ENCODE measurements around the gene NEUROG1.

Gene NEUROG1

GRCh38 chr5:135561266-135561665, 25.5 kb upstream of the NEUROG1 start:
- no peak for DNase-seq

- peak; percentile 81 for DNase-seq
Measured at GRCh38 chr5:135560858-135561257, 25.1 kb upstream of the NEUROG1 start.

- DNase-seq, result no peak
Measured at GRCh38 chr5:135559354-135559753, 23.6 kb upstream of the NEUROG1 start.

GRCh38 chr5:135557076-135557838, 21.5 kb upstream of the NEUROG1 start:
- DNase-seq, result no peak

GRCh38 chr5:135556620-135557019, 20.9 kb upstream of the NEUROG1 start:
- no peak for DNase-seq

- DNase-seq, result no peak
Measured at GRCh38 chr5:135555530-135555929, 19.8 kb upstream of the NEUROG1 start.

- no peak for DNase-seq
Measured at GRCh38 chr5:135553688-135554462, 18.1 kb upstream of the NEUROG1 start.

- peak; percentile 75 for DNase-seq
Measured at GRCh38 chr5:135551593-135552447, 16.1 kb upstream of the NEUROG1 start.

GRCh38 chr5:135549413-135549812, 13.6 kb upstream of the NEUROG1 start:
- DNase-seq, result no peak

- DNase-seq, result no peak
Measured at GRCh38 chr5:135547590-135548254, 12.0 kb upstream of the NEUROG1 start.

GRCh38 chr5:135546912-135547311, 11.1 kb upstream of the NEUROG1 start:
- no peak for DNase-seq

GRCh38 chr5:135546101-135546500, 10.3 kb upstream of the NEUROG1 start:
- no peak for DNase-seq

- no peak for DNase-seq
Measured at GRCh38 chr5:135545099-135545498, 9.3 kb upstream of the NEUROG1 start.

GRCh38 chr5:135543485-135544304, 7.9 kb upstream of the NEUROG1 start:
- no peak for DNase-seq

GRCh38 chr5:135543001-135543484, 7.3 kb upstream of the NEUROG1 start:
- no peak for DNase-seq

- DNase-seq, result no peak
Measured at GRCh38 chr5:135541807-135542502, 6.2 kb upstream of the NEUROG1 start.

- no peak for DNase-seq
Measured at GRCh38 chr5:135539430-135540005, 3.8 kb upstream of the NEUROG1 start.

- no peak for DNase-seq
Measured at GRCh38 chr5:135538261-135538660, 2.5 kb upstream of the NEUROG1 start.

- DNase-seq, result no peak
Measured at GRCh38 chr5:135537745-135538144, 2.0 kb upstream of the NEUROG1 start.

- no peak for DNase-seq
Measured at GRCh38 chr5:135537271-135537670, 1.5 kb upstream of the NEUROG1 start.

- no peak for DNase-seq
Measured at GRCh38 chr5:135535420-135535819, 344 bp downstream of the NEUROG1 start.
